CD4-positive, alpha-beta T cell treated with Interleukin-17A for 1 hour (primary cell): ENCODE data around the gene SLIRP.
"Not testable (repeated sequence)": the region's sequence is repeated elsewhere in the genome, so short reads cannot be mapped to it uniquely, and the experiment has no call there.

Experiments
- DNase-seq: peaks from one replicate; pipeline ENCODE4 v3.0.0-alpha.2; 2020

The SLIRP gene

DNA sequence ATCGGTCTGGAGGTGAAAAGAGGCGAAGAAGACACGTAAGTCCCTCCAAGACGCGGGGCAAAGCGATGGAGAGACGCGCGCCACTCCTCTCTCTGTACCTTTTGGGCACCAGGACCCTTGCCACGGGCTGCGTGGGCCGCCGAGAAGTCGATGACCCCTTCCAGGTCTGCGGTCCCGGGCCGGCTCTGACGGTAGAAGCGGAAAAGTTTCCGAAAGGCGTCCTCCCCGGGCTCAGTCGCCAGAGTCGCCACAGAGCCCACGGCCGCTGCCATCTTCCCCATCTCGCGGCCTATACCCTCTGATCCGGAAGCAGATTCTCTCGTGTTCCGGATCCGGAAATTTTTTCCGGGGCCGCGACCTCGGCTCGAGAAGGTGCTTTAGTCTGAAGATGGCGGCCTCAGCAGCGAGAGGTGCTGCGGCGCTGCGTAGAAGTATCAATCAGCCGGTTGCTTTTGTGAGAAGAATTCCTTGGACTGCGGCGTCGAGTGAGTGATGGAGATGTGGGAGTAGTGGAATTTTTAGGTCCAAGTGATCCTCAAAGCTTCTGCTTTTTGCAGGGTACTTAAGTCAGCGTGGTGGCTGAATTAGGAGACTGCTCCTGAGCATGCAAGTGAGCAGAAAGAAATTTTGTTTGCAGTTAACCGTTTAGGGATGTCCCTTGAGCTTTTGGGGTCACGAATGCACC is at the start of gene SLIRP, which contains the start of gene ALKBH1:
Gene SLIRP (plus strand): TSS at position 380 of the 685 bp plus-strand sequence. CDS start 9 bp downstream, at position 389.
Gene ALKBH1 (minus strand): TSS at position 300 of the 685 bp plus-strand sequence. CDS start 19 bp downstream, at position 281.
- DNase-seq, result peak; percentile 91

DNA sequence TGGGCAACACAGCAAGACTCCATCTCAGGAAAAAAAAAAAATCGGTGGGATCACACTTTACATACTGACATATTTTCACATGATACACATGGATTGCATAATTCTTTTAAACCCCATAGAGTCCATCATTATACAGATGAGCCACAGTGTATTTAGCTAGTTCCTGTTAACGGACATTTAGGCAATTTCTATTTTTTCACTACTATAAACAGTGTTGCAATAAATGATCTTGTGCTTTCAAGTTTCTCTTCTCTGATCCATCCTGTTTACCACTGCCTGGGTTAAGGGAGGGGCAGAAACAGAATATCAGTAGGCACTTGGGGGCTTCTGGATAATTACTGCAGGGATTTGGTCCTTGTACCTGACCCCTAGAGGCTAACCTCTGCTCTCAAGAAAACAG is 48.1 kb upstream of the SLIRP start:
- DNase-seq, result no peak

DNA sequence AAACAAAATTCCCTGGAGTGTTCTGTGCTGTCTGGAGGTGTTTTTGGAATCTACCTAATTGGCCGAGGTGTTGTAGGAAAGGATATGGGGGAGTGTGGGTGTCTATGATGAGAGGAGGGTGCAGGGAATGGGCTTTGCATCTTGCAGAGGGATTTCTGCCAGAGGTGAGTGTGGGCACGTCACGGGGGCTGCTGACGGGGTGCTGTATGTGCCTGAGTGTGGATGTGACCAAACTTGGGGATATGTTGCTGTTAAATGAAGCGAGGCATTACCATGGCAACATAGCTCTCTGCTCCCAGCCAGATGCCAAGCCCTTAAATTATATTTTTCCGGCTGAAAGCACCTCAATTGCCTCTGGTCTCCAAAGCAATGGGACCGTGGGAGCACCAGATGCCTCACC is 47.1 kb upstream of the SLIRP start:
- DNase-seq, result no peak

DNA sequence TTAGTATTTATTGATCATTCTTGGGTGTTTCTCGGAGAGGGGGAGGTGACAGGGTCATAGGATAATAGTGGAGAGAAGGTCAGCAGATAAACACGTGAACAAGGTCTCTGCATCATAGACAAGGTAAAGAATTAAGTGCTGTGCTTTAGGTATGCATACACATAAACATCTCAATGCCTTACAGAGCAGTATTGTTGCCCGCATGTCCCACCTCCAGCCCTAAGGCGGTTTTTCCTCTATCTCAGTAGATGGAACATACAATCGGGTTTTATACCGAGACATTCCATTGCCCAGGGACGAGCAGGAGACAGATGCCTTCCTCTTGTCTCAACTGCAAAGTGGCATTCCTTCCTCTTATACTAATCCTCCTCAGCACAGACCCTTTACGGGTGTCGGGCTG is 46.3 kb upstream of the SLIRP start:
- not testable (repeated sequence) for DNase-seq

DNA sequence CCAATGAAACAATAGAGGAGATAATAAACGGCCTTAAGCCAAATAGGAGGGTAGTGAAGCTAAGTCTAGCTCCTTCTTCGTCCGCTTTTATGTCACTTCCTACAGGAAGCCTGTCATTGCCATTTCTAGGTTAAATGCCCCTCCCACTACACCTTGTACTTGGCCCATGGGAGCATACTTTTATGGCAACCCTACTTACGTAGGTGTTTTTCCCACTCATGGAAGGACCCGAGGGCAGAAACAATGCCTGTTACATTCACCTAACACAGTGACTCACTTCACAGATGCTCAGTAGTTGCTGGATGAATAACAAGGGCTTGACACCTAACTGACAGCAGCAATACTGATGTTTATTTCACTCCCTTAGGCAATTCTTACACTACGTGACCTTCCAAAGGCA is 44.6 kb upstream of the SLIRP start:
- DNase-seq, result no peak

DNA sequence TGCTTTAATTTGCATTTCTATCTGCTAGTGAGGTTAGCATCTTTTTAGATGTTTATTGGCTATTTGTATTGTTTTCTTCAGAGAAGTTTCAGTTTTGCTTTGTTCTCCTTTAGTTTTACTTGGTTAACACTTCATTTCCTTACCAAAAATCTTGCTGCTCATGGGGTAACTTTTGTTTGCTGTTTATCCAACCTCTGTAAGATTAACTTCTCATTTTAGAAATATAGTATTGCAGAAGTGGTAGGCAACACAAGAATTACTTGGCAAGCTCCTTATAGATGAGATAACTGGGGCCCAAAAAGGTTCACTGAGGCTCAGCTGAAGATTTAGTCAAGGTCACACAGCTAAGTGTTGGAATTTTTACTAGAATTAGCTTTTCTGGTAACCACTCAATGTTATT is 40.6 kb upstream of the SLIRP start:
- DNase-seq, result no peak

DNA sequence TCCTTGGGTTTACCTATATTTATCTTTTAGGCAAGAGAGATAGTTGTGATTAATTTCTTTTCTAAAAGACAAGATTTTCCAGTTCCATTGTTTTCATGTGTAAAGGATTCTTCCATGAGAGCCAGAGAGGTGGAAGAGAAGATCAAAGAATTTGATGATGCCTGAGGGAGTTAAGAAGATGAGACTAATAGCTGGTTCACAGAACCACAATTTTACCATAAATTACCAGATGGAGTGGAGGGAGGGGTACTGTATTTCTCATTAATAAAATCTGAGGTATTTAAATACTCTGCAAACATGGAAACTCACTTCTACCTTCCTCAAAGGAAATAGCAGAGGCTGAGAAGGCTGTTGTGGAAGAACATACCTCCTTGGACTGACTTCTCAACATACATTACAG is 34.7 kb upstream of the SLIRP start:
- no peak for DNase-seq

DNA sequence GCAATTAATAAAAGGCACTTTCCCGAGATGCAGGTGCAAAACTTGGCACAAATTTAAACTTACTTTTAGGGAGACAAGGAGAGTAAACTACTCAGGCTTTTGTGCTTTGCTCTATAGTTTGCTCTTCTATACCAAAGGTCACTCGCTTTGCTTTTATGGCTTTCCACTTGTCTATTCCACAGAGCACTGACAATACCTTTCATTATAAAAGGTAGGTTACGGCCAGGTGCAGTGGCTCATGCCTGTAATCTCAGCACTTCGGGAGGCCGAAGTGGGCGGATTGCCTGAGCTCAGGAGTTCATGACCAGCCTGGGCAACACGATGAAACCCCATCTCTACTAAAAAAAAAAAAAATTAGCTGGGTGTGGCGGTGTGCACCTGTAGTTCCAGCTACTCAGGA is 33.0 kb upstream of the SLIRP start:
- DNase-seq, result no peak

DNA sequence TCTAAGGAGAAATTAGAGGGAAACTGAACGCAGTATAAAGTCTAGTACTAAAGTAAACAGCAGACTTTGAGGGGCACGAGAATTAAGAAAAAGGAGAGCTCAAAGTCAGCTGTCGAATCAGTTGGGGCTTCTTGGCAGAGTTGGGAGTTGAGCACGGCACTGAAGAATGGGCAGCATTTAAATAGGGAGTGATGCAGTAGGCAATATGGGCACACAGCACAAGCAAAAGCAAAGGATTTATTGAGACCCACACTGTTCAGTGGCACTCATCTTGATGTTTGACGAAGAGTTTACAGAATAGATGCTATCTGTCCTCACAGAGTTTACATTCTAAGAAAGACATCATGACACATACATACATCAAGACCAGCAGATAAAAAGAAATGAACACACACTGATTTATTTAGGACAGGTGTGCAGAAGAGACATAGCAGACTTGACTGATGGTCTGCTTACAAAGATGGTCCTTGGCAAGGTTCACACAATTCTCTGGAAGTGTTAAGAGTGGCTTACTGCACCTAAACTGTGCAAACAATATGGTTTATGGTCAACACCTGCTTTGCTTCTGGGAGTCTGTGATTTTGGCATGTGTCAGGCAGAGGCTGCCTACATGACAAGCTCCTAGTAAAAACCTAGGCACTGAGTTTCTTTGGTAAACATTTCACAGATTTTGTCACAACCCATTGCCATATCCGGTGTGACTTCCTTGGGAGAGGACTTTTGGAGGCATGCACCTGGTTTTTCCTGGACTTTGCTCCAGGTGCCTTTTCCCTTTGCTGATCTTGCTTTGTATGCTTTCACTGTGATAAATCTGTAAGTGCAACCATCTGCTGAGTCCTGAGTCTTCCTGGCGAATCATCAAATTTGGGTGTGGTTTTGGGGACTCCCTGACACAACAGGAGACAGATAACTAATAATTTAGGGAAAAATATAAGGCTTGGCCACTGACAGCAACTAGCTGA is 26.4 kb upstream of the SLIRP start:
- DNase-seq, result no peak

DNA sequence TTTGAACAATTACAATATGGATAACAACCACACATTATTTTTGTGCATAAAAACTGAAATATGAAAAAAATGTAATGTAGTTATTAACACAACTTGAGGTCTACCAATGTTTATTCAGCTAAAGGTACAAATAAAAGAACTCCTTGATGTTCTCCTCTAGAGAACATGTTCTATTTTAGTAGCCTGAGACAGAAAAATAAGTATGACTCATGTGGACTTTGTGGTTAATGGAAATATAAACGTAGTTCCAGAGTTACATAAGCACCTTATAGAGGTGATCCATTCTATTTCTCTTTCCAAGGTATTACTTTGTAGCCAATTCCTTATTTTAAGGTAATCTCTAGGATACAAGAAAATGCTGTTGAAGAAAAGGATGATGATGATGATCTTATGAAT is 25.7 kb upstream of the SLIRP start:
- no peak for DNase-seq

DNA sequence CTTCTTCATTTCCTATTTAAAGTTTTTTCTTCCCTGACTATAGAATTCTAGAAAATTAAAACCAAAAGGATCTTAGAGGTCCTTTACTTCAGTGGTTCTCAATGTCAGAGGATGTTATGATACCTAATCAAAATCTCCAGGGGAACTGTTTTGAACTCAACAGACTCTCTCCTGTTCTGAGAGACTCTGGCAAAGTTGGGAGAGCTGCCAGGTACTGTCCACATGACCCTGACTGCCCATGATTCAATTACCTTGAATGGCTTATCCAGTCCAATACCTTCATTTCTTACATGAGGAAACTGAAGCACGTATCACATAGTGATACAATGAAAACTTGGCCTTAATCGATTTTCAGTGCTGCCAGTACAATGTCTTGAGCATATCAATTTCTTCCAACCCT is 16.6 kb upstream of the SLIRP start:
- DNase-seq, result no peak

DNA sequence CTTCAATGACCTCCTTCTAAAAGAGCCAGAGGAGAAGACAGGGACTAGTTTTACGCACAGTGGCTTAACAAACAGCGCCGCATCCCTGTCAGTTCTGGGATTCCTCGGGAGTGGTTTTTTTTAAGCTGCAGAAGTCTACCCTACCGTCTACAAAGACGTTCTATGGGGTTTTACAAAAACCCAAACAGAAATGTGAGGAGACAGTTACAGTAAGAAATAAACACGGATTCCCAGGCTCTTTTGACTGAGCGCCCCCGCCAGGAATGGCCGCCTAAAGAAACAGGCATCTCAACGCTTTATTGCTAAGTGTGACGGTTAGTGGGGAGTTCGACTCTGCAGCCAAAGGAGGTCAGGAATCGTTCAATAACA is 564 bp upstream of the SLIRP start:
- no peak for DNase-seq

DNA sequence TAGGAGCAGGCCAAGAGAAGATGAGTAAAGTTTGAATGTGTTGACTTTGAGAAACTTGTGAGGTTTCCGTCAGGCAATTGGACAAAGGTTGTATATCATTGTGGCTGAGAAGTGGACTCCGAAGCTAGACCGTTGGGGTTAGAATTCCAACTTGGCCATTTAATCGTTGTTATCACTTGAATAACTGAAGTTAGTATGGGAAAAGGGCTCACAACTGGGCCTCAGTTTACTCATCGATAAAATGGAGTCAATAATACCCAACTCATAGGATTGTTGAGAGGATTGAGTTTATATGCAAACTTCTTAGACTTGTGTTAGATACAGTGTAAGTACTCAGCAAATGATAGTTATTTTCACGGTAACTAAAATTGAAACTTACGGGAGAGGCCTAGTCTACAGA is 846 bp downstream of the SLIRP start:
- DNase-seq, result no peak

DNA sequence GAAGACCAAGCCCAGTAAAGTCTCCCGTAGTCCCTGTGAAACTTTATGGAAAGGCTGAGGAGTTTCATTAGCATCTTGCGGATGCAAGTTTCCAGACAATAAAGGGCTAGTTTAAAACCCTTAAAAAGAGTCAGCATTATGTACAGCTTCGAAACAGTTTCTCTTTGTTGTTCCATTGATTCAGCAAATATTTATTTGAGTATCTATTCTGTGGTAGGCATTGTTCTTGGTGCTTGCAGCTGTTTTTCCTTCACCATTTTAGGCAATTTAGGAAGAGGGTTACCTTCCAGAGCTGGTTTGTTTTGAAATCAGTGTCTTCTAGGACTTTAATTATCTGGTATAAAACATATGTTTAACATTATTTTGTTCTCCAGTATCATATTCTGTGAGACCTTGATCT is 1.5 kb downstream of the SLIRP start:
- DNase-seq, result no peak

DNA sequence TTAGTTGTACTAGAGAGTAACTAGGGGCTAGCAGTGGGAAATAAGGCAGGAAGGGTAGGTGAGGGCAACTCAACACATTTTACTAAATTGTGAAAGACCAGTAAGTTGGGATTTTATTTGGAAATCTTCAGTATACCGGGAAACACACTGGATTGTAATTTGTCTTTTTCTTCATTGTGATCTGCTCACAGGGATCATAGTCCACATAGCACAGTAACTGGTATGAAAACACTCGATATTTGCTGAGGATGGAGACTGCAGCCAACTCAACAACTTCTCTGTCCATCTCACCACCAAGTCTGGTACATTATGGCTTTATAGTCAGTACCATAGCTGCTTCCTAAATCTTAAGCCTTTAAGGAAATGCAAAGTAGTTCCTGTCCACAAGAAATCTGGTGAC is 2.5 kb downstream of the SLIRP start:
- no peak for DNase-seq

DNA sequence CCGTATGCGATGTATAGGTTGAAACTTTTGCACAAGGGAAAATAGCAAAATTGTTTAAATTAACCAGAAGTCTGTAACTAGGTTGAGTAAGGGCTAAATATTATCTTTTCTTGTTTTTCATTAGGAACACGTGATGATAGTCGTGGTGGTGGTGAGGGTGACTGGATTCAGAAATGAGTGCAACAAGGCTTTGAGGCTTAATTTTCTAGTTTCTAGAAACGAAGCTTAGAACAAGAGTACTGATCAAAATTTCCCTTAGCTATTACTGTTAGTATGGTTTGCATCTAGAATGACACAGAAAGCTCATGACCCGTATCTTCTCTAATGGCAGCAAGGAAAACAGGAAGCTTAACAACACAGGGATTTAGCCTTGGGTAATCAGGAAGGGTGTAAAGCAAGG is 7.0 kb downstream of the SLIRP start:
- no peak for DNase-seq

DNA sequence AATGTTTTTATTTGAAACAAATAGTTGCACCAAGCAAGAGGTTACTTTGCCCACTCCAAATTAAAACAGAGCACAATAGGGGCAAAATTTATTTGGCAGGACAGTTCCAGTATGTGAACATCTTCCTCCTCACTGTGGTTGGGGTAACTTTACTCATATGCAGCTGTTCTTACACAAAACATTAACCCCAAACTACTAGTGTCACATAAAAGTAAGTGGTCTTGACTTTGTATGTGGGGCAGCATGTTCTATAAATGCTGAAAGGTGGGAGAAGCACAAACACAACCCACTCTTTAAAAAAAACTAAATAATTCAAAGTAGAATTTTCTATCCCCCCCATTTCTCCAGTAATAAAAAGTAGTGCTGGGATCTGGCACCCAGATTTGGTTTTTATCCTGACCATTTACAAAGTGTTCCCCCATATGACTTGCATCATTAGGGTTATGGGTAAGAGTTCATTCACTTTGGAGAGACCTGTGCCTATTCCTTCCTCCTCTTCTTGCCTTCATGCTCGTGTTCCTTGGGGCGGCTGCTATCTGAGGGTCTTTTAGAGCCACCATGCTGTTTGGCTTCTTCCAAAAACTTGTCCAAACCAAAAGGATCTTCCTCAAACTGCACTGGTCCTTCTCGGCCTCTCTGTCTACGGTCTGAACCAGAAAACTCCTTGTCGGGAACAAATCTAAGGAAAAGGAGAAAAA is 9.9 kb downstream of the SLIRP start:
- no peak for DNase-seq

DNA sequence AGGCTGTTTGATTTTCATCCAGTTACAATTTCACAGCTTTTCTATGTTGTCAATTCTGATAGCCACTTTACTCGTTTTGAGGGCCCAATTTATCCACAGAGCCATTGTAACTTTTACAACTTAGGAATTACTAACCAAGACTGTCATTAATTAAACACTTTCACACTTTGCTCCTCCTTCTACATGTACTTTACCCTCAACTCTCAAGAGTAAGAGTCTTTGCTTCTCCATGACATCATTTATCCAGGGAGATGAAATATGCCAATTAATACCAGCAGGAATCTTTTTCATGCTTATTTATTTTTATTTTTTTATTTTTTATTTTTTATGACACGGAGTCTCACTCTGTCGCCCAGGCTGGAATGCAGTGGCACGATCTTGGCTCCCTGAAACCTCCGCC is 13.5 kb downstream of the SLIRP start:
- DNase-seq, result no peak

DNA sequence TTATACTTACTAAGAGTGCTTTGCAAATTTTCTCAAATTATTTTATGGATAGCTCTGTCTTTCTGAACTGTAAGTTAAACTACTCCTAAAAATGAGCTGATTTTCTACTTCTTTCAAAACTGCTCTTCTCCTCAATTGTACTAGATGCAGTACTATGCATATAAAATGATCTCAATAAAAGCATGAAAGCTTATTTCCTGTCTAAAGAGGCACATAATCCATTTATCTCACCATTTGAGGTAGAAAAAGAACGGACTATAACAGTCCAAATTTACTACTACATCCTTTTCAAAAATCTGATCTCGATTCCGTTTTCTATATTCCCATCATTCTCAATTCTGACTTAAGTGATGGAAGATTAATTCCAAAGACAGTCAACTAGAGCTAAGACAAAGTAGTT is 14.4 kb downstream of the SLIRP start:
- DNase-seq, result no peak

DNA sequence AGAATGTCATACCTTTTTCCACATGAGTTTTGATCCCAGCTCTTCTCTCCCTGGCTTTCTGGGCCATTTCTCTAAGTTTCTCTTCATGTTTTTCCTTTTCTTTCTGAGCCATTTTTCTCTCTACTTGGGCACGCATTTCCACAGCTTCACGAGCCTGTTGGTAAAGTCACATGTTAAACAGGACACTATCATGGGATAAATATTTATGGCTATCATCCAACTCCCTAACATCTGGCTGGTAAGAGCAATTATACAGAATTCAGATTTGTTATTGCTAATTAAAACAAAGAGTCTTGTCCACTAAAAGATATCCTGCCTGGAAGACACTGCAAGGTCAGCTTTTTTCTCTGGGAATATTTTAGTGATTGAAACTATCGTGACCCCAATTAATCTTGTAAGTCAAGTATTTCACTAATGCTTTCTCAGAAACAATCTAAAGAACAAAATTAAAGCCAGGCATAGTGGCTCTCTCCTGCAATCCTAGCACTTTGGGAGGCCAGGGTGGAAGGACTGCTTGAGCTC is 23.1 kb downstream of the SLIRP start:
- no peak for DNase-seq

DNA sequence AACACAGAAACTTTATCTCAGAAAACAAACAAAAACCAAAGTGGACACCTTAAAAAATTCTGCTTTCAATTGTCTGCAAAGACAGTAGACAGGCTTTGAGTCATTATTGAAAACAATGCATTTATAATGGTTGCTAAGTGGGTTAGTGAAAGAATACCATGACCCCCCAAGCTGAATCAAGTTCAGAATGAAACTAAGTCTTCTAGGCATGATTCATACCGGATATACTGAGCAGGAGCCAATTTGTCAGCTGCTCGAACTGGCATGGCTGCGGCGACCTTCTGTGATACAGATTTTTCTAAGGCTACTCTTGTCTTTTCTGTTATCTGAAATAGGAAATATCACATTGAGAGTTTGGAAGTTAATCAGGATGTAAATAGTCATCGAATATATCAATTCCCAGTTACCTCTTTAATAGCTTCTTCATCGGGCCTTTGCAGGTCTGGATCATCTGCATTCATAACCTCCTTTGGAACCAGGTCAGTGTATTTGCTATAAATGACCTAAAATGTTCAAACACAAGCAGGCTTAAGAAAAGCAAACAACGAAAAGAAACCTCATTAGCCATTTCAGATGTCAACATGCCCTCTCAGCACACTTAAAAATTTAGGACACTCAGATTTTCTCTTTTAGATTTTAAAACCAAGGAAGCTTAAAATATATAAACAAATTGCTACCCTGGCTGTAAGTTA is 30.8 kb downstream of the SLIRP start:
- peak; percentile 10 for DNase-seq

DNA sequence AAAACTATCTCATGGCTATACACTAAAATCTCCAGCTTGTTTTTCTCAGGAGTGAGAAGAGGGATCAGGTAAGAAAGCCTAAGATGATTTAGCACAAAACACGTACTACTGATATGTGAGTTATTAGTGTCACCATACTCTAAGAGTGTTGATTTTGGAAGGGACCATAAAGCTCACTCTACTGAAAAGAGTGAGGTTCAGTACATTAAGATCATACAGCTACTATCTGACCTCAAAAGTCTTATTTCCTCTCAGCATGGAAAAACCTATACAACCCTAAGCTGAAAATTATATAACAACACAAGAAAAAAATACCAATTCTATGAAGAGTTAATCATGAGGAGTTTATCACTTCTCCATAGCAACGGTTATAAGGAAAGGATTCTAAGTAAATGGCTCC is 33.5 kb downstream of the SLIRP start:
- no peak for DNase-seq
